ENCODE data around the gene AGBL2. TPM values are rescaled to one million over a fixed set of nuclear protein-coding genes. Genes with fewer than 3 reads are reported as not detected.

AGBL2 gene
- polyA plus RNA-seq, 1 donor from 2014 or later: not detected

DNA sequence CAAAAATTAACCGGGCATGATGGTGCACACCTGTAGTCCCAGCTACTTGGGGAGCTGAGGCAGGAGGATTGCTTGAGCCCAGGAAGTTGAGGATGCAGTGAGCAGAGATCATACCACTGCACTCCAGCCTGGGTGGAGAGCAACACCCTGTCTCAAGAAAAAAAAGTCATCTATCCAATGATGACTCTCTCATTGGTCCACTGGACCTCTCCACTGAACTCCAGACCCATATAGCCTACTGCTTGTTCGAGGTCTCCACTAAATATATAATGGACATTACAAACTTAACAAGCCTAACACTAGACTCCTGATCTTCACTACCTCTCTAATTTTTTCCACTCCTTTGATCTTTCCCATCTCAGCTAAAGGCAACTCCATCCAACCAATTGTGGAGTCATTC, 39.3 kb downstream of the AGBL2 start:
- Histone ChIP-seq H3K9ac (ENCODE audit: low read length) (no peak overlapping the region), H4K20me1 (ENCODE audit: insufficient read depth) (no peaks in the 10 kb centered on the region), H3K27me3 (ENCODE audit: insufficient read depth, low read depth, low read length) (no peaks in the 10 kb centered on the region), H2AFZ (ENCODE audit: low read depth, low read length) (no peak overlapping the region), H3K4me3 (ENCODE audit: low read length) (no peak overlapping the region), H3K9me3 (ENCODE audit: low read length) (no peaks in the 10 kb centered on the region), H3K36me3 (ENCODE audit: insufficient read depth, low read length) (no peaks in the 10 kb centered on the region), H3K79me2 (replicated peaks; ENCODE audit: insufficient read depth, low read length) (no peaks in the 10 kb centered on the region), H3K9me2 (ENCODE audit: insufficient read depth, low read length) (no peaks in the 10 kb centered on the region), H3K27ac (ENCODE audit: low read length) (no peak overlapping the region), H3F3A (ENCODE audit: insufficient read depth, low read length, poor library complexity, severe bottlenecking) (no peaks in the 10 kb centered on the region), H3K4me2 (ENCODE audit: low read length) (no peak overlapping the region)
- TF ChIP-seq TAF1 (IDR thresholded peaks at IDR 0.05; ENCODE audit: low read depth): no peak
- no peak for TF ChIP-seq SMC3 (conservative IDR thresholded peaks at IDR 0.05; ENCODE audit: poor library complexity)
- no peak for TF ChIP-seq MXI1 (conservative IDR thresholded peaks at IDR 0.05; ENCODE audit: poor library complexity, severe bottlenecking)
- TF ChIP-seq REST (IDR thresholded peaks at IDR 0.05; ENCODE audit: borderline replicate concordance): no peak
- no peak for TF ChIP-seq RAD21 (conservative IDR thresholded peaks at IDR 0.05)
- no peak for TF ChIP-seq POLR2AphosphoS5 (IDR thresholded peaks at IDR 0.05)
- no peak for TF ChIP-seq EZH2 (IDR thresholded peaks at IDR 0.05; ENCODE audit: borderline replicate concordance, insufficient read depth, low read length, poor library complexity, severe bottlenecking)
- TF ChIP-seq CTCF (IDR thresholded peaks at IDR 0.05; ENCODE audit: poor library complexity, severe bottlenecking): no peak
- no peak for TF ChIP-seq EP300 (conservative IDR thresholded peaks at IDR 0.05; ENCODE audit: poor library complexity, severe bottlenecking)

GRCh38 chr11:47672283-47672730, 42.9 kb downstream of the AGBL2 start:
- no peak for TF ChIP-seq POLR2AphosphoS5 (IDR thresholded peaks at IDR 0.05)
- TF ChIP-seq CTCF (IDR thresholded peaks at IDR 0.05; ENCODE audit: poor library complexity, severe bottlenecking): no peak
- TF ChIP-seq MXI1 (conservative IDR thresholded peaks at IDR 0.05; ENCODE audit: poor library complexity, severe bottlenecking): no peak
- TF ChIP-seq TAF1 (IDR thresholded peaks at IDR 0.05; ENCODE audit: low read depth): no peak
- no peak for TF ChIP-seq EZH2 (IDR thresholded peaks at IDR 0.05; ENCODE audit: borderline replicate concordance, insufficient read depth, low read length, poor library complexity, severe bottlenecking)
- TF ChIP-seq RAD21 (conservative IDR thresholded peaks at IDR 0.05): no peak
- no peak for TF ChIP-seq REST (IDR thresholded peaks at IDR 0.05; ENCODE audit: borderline replicate concordance)
- TF ChIP-seq SMC3 (conservative IDR thresholded peaks at IDR 0.05; ENCODE audit: poor library complexity): no peak
- no peak for TF ChIP-seq EP300 (conservative IDR thresholded peaks at IDR 0.05; ENCODE audit: poor library complexity, severe bottlenecking)

More at GRCh38 chr11:47672283-47672730, 42.9 kb downstream of the AGBL2 start:
- Histone ChIP-seq H3K9me2 (ENCODE audit: insufficient read depth, low read length) (no peaks in the 10 kb centered on the region), H3K4me2 (ENCODE audit: low read length) (no peak overlapping the region), H3K27me3 (ENCODE audit: insufficient read depth, low read depth, low read length) (no peaks in the 10 kb centered on the region), H3F3A (ENCODE audit: insufficient read depth, low read length, poor library complexity, severe bottlenecking) (no peaks in the 10 kb centered on the region), H3K36me3 (ENCODE audit: insufficient read depth, low read length) (no peaks in the 10 kb centered on the region), H3K9me3 (ENCODE audit: low read length) (no peaks in the 10 kb centered on the region), H3K9ac (ENCODE audit: low read length) (no peak overlapping the region), H3K27ac (ENCODE audit: low read length) (no peak overlapping the region), H3K4me3 (ENCODE audit: low read length) (no peak overlapping the region), H2AFZ (ENCODE audit: low read depth, low read length) (no peak overlapping the region), H4K20me1 (ENCODE audit: insufficient read depth) (no peaks in the 10 kb centered on the region), H3K79me2 (replicated peaks; ENCODE audit: insufficient read depth, low read length) (no peaks in the 10 kb centered on the region)
